GM19035 (cell line): ENCODE data around the gene DDX46.
"Not testable (repeated sequence)": the region's sequence is repeated elsewhere in the genome, so short reads cannot be mapped to it uniquely, and the experiment has no call there.

Experiments used
- ATAC-seq: cut with Tn5 transposase; IDR thresholded peaks from one replicate; pipeline ENCODE4 v1.9.1; 2021; ENCODE audit not compliant: unreplicated experiment

Gene DDX46

DNA sequence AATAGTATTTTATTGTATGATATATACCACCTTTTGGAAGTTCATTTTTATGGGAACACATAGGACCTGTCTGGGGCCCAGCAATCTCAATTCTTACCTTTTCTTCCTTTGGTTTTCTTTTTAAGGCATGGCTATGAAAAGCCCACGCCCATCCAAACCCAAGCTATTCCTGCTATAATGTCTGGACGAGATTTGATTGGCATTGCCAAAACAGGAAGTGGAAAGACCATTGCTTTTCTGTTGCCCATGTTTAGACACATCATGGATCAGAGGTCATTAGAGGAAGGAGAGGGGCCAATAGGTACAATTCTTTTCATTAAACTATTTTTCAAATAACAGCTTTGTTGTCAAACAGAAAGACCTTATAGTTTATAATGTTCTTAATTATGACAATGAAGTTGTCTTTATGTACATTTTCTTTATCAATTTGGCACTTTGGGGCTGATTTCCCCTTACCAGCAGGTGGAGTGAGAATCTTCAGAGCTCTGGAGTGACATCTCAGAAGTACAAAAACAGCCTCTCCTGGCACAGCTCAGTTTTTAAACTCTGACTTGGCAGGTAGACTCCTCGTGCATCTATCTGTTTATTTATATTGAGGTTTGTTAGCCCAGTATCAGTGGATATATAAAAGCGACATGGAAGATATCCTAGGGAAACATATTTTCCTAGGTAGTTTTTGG lies 25.8 kb downstream of the DDX46 start:
- ATAC-seq = no peak

DNA sequence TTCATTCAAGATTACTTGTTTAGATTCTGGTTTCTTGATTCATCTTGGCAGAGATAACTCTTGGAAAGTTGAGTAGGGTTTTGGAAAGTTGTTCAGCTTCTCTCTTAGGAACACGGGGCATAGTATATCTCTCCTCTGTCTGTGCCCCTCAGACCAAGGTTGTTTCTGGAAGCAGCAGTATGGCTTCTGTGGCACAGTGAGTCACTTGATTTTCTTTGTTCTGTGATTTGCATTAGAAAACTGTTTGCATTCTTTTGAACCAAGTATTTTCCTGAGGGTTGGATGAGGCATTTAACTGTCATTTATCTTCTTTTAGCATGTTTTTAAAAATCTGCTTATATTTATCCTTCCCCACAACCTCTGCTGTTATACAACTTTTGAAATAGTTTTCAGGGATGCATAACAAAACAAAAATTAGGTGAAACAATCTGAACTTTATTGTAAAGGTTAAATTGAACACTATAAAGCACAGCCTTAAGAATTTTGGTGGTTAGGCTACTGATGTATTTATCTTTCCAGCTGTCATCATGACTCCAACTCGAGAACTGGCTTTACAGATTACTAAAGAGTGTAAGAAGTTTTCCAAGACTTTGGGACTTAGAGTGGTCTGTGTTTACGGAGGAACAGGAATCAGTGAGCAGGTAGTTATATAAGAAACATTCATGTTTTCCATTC lies 26.5 kb downstream of the DDX46 start:
- no peak for ATAC-seq

DNA sequence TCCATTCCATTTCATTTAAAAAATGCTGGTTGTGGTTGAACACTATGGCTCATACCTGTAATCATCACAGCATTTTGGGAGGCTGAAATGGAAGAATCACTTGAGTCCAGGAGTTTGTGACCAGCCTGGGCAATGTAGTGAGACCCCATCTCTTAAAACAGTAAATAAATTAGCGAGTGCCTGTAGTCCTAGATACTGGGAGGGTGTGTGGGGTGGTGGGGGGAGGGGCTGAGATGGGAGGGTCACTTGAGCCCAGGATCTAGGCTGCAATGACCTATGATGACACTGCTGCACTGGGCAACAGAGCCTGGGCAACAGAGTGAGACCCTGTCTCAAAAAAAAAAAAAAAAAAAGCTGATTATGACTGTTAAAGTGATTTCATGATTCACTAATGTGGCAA lies 29.1 kb downstream of the DDX46 start:
- ATAC-seq = no peak

DNA sequence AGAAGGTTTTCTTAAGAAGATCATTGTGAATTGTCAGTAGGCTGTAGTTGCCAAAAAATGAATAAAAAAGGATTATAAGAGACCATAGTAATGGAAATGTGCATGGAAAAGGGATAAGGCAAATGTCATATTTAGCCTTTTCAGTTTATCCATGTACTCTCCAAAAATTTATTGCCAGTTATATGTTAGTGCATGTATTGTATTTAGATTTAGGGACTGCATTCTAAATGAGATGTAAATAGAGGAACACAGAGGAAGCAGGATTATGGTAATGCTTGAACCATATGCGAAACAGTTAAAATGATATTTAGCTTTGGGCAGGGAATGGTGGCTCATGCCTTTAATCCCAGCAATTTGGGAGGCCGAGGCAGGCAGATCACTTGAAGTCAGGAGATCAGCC lies 33.0 kb downstream of the DDX46 start:
- ATAC-seq = no peak

DNA sequence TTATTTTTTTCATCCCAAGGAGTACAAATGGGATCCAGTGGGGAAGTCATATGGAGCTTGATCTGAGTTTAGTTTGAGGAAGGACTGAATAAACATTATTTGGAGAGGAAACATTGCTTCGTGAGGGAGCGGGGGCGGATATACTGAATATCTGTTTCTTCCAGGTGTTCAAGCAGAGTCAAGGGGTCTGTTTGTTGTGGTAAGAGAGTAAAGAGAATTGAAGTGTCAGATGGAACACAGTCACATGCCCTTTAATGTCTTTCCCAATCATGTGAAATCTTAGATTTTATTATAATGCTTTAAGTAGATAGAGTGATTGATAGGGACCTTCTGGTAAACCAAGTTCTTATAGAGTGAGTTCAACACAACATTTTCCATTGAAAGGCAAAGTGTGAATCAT lies 33.7 kb downstream of the DDX46 start:
- no peak for ATAC-seq

DNA sequence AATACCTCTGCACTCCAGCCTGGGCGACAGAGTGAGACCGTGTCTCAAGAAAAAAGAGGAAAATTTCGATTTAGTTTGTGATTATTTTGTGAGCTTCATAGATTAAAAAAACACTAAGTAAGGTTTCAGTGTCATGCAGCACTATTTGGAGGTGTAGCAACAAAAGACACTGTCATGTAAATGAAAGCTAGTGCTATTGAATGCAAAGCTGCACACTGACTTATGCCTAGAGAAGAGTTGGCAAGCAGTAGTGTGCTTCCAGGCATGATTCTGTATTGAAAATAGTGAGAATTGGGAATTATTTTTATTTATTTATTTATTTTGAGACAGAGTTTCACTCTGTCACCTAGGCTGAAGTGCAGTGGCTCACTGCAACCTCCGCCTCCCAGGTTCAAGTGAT lies 34.5 kb downstream of the DDX46 start:
- no peak for ATAC-seq

DNA sequence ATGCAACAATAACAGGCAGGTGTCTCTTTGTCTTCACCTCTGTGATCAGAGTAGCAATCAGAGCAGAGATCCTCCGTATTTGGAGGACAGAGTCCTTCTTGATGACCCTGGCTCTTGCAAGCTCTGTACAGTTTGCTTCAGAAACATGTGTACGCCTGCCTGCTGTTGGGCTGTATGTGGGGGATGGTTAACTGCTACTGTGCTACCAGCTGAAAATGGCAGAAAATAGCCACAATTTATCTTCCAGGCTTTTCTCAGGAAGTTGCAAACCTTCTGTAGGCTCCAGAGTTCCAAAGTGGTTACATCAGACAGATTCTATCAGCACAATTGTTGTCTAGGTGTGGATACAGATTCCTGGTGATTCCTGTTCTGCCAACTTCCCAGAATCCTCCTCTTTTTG lies 35.5 kb downstream of the DDX46 start:
- ATAC-seq = no peak

DNA sequence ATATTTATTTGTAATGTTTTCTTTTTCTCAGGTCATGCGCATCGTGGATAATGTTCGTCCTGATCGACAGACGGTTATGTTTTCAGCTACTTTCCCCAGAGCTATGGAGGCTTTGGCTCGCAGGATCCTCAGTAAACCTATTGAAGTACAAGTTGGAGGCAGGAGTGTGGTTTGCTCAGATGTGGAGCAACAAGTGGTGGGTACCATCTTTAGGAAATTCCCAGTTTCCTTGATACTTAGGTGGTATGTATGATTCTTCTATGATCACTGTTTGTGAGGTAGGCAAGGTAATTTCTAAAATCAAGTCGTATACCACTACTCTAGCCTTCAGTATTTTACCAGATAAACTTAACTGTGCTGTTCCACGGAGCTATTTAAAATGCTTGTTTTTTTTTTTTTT lies 36.2 kb downstream of the DDX46 start:
- no peak for ATAC-seq

DNA sequence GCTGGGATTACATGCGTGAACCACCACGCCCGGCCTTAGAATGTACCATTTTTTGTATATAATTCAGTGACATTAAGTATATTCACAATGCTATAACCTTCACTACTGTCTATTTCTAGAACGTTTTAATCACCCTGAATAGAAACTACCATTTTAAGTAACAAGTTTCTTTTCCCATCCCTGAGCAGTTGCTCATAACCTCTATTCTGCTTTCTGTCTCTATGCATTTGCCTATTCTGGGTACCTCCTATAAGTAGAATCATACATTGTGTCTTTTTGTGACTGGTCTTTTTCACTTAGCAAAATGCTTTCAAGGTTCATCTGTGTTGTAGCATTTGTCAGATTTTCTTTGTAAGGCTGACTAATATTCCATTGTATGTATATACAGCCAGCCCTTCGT lies 39.9 kb downstream of the DDX46 start:
- ATAC-seq = no peak

DNA sequence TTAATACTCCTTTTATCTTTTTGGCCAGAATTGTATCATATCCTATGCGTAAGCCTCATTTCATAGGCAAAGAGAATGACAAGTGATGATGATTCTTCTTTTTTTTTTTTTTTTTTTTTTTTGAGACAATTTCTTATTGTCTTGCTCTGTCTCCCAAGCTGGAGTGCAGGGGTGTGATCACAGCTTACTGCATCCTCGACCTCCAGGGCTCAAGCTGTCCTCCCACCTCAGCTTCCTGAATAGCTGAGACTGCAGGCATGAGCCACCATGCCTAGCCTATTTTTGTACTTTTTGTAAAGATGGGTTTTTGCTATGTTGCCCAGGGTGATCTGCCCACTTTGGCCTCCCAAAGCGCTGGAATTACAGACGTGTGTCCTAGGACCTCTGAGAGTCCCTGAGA lies 45.2 kb downstream of the DDX46 start:
- ATAC-seq = no peak

DNA sequence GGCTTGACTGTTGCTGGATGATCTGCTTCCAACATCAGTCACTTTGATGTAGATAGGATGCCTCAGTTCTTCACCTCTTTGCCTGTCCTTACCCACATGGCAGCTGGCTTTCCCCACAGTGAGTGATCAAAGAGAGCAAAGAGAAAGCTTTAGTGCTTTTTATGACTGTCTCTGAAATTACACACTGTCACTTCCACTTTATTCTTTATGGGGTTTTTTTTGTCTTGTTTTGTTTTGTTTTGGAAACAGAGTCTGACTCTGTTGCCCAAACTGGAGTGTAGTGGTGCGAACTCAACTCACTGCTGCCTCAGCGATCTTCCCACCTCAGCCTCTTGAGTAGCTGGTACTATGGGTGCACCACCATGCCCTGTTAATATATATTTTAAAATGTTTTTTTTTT lies 54.8 kb downstream of the DDX46 start:
- ATAC-seq = no peak

DNA sequence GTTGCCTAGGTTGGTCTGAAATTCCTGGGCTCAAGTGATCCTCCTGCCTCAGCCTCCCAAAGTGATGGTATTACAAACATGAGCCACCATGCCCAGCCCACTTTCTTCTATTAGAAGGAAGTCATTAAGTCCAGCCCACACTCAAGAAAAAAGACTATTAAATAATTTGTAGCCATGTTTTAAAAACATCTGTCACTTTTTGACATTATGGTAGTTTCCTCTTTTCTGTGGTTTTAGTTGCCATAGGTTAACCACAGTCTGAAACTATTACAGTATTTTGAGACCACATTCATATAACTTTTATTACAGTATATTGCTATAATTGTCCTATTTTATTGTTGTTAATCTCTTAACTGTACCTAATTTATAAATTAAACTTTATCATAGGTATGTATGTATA lies 55.2 kb downstream of the DDX46 start:
- ATAC-seq = no peak

DNA sequence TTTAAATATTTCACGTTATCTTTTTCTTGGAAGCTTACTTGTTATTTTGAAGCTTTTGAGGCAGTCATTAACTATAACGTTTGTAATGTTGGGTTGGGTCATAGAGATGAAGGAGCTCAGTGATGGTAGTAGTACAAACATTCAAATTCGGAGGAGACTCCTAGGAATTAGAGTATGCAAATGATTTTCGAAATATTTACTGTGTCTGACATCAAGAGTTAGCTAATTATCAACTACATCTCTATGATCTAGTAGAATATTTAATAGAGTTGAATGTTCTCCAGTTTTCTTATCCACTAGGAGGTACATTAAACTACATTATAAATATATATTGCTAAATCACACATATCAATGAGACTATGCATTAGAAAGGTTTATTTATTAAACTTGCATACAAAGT lies 58.4 kb downstream of the DDX46 start:
- no peak for ATAC-seq

DNA sequence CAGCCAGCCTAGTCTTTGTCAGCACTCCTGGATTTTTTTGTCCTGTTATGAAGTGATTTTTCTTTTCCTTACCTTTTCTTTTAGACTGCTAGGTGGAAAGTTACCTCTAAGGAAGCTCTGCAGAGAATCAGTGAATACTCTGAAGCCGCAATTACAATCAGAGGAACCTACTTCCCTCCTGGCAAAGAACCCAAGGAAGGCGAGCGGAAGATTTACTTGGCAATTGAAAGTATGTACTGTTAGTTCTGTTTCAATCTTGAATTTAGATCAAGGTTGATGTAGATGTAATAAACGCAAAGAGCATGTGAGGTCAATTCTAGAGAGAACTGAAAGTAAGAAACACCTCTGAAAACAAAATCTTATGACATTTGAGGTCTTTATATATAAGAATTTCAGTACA lies 60.2 kb downstream of the DDX46 start:
- no peak for ATAC-seq

DNA sequence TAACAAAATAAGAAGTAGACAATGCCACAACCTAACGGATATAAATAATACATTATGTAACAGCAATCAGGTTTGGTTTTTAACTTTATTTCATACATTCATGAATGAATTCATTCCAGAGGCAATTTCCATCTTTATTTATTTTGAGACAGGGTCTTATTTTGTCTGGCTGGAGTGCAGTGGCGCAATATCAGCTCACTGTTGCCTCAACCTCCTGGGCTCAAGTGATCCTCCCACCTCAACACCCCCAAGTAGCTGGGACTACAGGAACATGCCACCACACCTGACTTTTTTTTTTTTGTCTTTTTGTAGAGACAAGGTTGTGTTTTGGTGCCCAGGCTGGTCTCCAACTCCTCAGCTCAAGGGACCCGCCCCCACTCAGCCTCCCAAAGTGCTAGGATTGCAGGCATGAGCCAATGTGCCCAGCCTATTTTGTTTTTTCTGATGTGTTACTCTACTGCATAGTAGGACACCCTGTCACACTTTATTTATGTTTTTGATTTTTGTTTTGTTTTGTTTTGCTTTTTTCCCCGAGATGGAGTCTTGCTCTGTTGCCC lies 60.9 kb downstream of the DDX46 start:
- ATAC-seq = no peak

DNA sequence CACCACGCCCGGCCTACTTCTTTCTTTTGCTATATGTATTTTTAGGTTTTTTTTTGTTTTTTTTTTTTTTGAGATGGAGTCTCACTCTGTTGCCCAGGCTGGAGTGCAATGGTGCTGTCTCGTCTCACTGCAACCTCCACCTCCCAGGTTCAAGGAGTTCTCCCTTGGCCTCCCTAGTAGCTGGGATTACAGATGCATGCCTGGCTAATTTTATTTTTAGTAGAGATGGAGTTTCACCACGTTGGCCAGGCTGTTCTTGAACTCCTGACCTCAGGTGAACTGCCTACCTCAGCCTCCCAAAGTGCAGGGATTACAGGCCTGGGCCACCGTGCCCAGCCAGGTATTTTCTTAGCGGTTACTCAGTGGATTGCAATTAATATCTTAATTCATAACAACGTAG lies 63.3 kb downstream of the DDX46 start:
- no peak for ATAC-seq

DNA sequence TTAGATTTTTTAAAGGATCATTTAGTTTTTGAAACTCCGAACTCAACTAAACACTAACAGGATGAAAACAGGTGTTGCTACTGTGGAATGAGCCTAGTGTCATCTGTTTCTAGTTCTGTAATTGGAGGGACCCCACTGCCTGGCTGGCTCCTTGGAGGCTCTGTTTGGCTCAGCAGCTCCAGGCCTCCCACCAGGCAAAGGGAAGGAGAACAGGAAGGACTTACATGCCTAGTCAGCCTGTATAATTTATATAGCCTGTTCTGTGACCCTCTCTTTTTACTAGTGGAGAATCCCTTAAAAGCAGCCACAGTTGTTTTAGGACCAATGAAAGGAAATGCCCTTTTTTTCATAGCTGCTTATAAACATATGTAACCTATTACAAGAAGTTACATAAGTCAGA lies 66.1 kb downstream of the DDX46 start:
- no peak for ATAC-seq

DNA sequence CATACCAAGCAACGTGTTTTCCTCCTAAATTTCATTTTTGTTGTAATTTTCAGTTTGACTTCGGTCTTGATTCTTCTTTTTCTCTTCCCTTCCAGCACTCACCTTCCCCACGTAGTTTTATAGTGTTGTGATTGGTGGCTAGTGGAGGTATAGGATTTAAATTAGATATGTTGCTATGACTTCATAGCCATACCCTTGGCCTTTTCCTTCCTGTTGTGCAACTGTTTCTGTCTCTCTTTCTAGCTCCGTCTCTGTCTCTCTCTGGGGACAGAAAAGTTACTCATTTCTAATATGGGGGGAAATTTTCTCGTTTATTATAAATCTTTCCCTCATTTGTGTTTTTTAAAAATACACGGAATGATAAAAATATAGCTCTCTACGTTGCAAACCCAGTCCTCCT lies 66.6 kb downstream of the DDX46 start:
- ATAC-seq = no peak

DNA sequence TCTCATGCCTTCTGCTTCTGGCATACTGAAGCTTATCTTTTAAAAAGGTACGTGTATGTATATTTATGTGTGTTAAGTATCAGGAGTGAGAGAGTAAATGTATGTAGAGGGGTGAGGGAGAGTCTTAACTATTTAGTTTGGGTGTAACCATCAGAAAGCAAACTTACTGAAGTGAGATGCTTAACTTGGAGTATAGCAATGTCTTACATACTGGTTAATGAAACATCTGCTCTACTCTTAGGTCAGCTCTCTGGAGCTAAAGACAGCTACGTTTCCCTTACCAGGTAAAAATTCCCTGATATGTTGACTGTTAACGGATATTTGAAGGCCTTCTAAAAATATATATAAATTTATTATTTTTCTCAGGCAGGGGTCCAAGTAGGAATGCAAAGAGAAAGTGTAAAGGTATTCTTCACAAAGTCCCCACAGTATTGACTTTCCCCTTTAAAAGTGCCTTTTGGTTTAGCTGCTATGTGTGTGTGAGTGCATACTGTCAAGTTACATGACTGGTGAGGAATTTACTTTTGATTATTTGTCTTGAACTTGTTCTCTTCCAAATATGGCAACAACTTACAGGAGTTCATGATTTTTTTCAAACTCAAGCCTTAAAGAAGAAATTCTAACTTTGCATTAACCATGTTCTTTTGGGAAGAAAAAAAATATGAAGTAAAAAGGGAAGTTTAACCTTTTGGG lies 74.9 kb downstream of the DDX46 start:
- ATAC-seq = no peak

DNA sequence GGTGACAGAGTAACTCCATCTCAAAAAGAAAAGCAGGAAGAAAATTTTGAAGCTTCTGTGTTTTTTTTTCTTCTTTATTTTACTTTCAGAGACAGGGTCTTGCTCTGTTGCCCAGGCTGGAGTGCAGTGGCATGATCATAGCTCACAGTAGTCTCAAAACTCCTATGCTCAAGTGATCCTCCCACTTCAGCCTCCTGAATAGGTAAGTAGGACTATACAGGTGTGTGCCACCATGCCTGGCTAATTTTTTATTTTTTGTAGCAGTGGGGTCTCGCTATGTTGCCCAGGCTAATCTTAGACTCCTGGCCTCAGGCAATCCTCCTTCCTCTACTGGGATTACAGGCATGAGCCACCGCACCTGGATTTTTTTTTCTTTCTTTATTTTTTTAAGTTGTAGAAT lies 77.0 kb downstream of the DDX46 start:
- ATAC-seq = no peak

DNA sequence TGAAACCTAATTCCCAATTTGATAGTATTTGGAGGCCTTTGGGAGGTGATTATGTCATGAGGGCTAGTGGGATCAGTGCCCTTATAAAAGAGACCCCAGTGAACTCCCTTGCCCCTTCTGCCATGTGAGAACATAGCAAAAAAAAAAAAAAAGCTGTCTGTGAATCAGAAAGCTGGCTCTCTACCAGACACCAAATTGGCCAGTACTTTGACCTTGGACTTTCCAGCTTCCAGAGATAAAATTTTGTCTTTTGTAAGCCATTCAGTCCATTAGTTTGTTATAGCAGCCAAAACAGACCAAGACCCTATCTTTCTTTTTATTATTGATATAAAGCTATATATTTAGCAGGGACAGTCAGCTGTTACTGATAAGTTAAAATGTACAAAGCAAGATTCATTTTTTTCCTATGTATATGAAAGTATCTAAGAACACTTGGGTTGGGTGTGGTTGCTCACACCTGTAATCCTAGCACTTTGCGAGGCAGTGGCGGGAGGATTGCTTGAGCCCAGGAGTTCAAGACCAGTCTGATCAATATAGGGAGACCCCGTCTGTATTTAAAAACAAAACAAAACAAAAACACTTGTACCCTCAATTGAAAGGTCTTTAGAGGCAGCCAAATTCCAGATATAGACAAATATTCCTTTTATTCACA lies 79.1 kb downstream of the DDX46 start:
- ATAC-seq = no peak

DNA sequence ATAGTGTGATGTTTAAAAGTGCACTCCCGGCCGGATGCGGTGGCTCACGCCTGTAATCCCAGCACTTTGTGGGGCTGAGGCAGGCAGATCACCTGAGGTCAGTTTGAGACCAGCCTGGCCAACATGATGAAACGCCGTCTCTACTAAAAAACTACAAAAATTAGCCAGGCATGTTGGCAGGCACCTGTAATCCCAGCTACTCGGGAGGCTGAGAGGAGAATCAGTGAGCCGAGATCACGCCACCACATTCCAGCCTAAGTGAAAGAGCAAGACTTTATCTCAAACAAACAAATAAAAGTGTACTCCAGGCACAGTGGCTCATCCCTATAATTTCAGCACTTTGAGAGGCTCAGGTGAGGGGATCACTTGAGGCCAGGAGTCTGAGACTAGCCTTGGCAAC lies 79.8 kb downstream of the DDX46 start:
- not testable (repeated sequence) for ATAC-seq
